Kidney (tissue), 14 donors: ENCODE data around the gene AKT3. TPM values are rescaled to one million over a fixed set of nuclear protein-coding genes. Genes with fewer than 3 reads are reported as not detected.

Experiments
- DNase-seq, 5 donors: peaks; one replicate each; pipeline ENCODE4 v3.0.0-alpha.2; 2013 to 2020
- FAIRE-seq: peaks from 2 replicates; lab custom pipeline; 2012; peaks lifted over from hg19 to GRCh38; lab: Jason Lieb, UNC
- H3K27ac ChIP-seq, 2 donors: one replicate each; pipeline ENCODE4 v1.7.0; 2013; ENCODE audit warnings: low read depth in 2 of 2, low read length in 2 of 2, inconsistent platforms in 1 of 2
- H3K27me3 ChIP-seq: one replicate; pipeline ENCODE4 v1.7.1; 2013; ENCODE audit warnings: low read length, inconsistent platforms; ENCODE audit not compliant: control insufficient read depth, insufficient read depth
- H3K36me3 ChIP-seq, 3 donors: one replicate each; pipeline versions ENCODE4 v1.7.0 to v1.7.1; 2013; ENCODE audit warnings: low read length in 3 of 3, control low read depth in 1 of 3, inconsistent platforms in 1 of 3; ENCODE audit not compliant: insufficient read depth in 3 of 3, control insufficient read depth in 2 of 3
- H3K4me1 ChIP-seq, 3 donors: one replicate each; pipeline versions ENCODE4 v1.7.0 to v1.7.1; 2013; ENCODE audit warnings: low read length in 3 of 3, inconsistent platforms in 1 of 3, low read depth in 1 of 3; ENCODE audit not compliant: control insufficient read depth in 2 of 3, insufficient read depth in 2 of 3
- H3K4me3 ChIP-seq, 3 donors: one replicate each; pipeline versions ENCODE4 v1.7.0 to v1.8.1; 2013; ENCODE audit warnings: low read length in 3 of 3, control low read depth in 1 of 3, inconsistent platforms in 1 of 3
- H3K9ac ChIP-seq, 3 donors: one replicate each; pipeline versions ENCODE4 v1.7.0 to v1.7.1; 2013; ENCODE audit warnings: low read length in 3 of 3, control low read depth in 1 of 3, inconsistent platforms in 1 of 3
- H3K9me3 ChIP-seq, 3 donors: one replicate each; pipeline versions ENCODE4 v1.7.0 to v1.7.1; 2013; ENCODE audit warnings: low read length in 3 of 3, control low read depth in 1 of 3, inconsistent platforms in 1 of 3; ENCODE audit not compliant: control insufficient read depth in 2 of 3, insufficient read depth in 1 of 3
- intact Hi-C: fragments of 100-400 bp; cut with DNase I; formaldehyde crosslinking; loops from one replicate; pipeline ENCODE4 v1.11.1; 2022
- polyA plus RNA-seq: library from polyadenylated mRNA; stranded (reverse); fragments of 350-450 nt; fragmentation: Illumina TruSeq; extraction: RNeasy Lipid Tissue Mini Kit (QIAGEN cat#74804); gene quantifications from one replicate; pipeline ENCODE4 v1.2.3, GENCODE V29; 2014; ENCODE audit warnings: low read depth, low replicate concordance; ENCODE audit not compliant: insufficient read depth
- total RNA-seq: library from RNA; stranded (reverse); fragmentation: NEBNext Ultra II Directional; extraction: Animal tissue kit (Norgen Biotek cat#: 25700); gene quantifications from one replicate; pipeline ENCODE4 v1.2.1, GENCODE V29; 2021
- TF ChIP-seq, protein P1 (sequence below): IDR thresholded peaks from 3 replicates; pipeline ENCODE4 v1.5.1; 2012; ENCODE audit warnings: mild to moderate bottlenecking, moderate library complexity, borderline replicate concordance; ENCODE audit not compliant: insufficient read depth; ENCODE audit errors: extremely low read depth
- donor health status: control.
- donor health status: control.
- donor health status: control.
- donor health status: control.
- donor health status: control.
- donor health status: DM: yes; HTN: yes; CAD: no.
- donor health status: Normal renal cell carcinoma (clear cell type).

AKT3 gene
- total and polyA plus RNA-seq, 2 donors from 2014 or later, result 9.5 to 81.6 TPM

DNA sequence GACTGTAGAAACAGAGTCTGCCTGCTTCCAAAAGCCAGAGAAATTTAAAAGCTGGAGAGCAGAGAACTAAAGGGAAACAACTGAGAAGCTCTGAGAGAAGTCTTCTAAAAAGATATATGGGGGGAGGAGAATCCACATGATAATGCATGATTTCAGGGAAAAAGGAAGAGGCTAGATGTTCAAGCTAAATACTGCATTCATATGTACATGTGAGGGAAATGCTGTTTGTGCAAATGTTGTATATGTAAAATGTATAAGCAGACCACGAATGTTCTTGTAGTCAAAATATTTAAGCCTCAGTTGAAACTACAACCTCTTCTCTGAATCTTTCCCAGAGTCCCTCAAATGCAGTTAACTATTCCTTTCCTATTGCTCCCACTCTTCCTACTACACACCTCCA, 79.2 kb downstream of the AKT3 start:
- H3K4me1 ChIP-seq, result no peaks in the 10 kb centered on the region
- DNase-seq, result no peak
- H3K36me3 ChIP-seq, result no peaks in the 10 kb centered on the region
- H3K27ac ChIP-seq, result no peak overlapping the region
- TF ChIP-seq, protein P1, sequence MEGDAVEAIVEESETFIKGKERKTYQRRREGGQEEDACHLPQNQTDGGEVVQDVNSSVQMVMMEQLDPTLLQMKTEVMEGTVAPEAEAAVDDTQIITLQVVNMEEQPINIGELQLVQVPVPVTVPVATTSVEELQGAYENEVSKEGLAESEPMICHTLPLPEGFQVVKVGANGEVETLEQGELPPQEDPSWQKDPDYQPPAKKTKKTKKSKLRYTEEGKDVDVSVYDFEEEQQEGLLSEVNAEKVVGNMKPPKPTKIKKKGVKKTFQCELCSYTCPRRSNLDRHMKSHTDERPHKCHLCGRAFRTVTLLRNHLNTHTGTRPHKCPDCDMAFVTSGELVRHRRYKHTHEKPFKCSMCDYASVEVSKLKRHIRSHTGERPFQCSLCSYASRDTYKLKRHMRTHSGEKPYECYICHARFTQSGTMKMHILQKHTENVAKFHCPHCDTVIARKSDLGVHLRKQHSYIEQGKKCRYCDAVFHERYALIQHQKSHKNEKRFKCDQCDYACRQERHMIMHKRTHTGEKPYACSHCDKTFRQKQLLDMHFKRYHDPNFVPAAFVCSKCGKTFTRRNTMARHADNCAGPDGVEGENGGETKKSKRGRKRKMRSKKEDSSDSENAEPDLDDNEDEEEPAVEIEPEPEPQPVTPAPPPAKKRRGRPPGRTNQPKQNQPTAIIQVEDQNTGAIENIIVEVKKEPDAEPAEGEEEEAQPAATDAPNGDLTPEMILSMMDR, result no peak
- H3K27me3 ChIP-seq, result no peaks in the 10 kb centered on the region
- no peak for FAIRE-seq
- H3K9me3 ChIP-seq, result no peaks in the 10 kb centered on the region
- no peak overlapping the region for H3K4me3 ChIP-seq
- intact Hi-C loops, result no loop called here
- H3K9ac ChIP-seq, result no peak overlapping the region

DNA sequence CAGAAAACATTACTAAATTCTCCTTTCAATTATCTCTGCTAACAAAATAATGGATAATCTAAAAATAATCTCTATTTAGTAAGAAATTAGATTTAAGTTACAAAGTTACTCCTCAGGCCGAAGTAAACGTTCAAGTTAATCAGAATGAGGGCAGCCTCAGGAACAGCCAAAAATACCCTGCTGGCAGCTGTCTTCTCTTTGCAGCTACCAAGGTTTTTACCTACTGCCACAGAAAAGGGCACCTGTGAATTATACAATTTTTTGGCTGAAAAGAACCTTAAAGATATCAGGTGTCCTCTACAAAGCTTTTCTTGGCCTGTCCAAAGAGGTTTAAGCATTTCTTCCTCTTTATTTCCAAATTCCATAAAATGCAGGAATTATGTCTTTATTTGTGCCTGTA, 84.4 kb downstream of the AKT3 start:
- Histone ChIP-seq H3K9me3 (no peaks in the 10 kb centered on the region), H3K9ac (no peak overlapping the region), H3K4me3 (no peak overlapping the region), H3K27ac (no peak overlapping the region), H3K27me3 (no peaks in the 10 kb centered on the region), H3K36me3 (no peaks in the 10 kb centered on the region), H3K4me1 (no peaks in the 10 kb centered on the region)
- FAIRE-seq (no peak), DNase-seq (no peak)
- TF ChIP-seq, protein P1, result no peak
- intact Hi-C loops, result no loop called here

DNA sequence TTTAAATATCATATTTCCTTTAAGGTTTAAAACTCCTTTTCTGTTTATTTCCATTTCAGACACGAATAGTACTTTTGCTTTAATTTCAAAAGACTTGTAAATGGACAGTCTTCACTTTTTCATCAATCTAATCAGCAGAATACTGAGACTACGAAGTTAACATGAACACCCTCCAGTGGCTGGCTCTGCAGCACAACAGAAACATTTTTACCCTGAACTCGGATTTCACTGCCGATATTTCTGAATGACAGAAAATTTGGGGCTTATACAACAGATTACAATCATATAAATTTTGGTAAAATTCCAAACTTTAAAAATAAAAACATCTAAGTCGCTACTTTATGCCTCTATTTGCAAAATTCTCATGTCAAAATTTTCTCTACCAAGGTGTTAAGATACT, 86.2 kb downstream of the AKT3 start:
- Histone ChIP-seq H3K4me1 (no peaks in the 10 kb centered on the region), H3K4me3 (no peak overlapping the region), H3K36me3 (no peaks in the 10 kb centered on the region), H3K27ac (no peak overlapping the region), H3K9ac (no peak overlapping the region), H3K27me3 (no peaks in the 10 kb centered on the region), H3K9me3 (no peaks in the 10 kb centered on the region)
- no peak for DNase-seq
- FAIRE-seq, result peak; percentile 32
- intact Hi-C loops, result no loop called here
- TF ChIP-seq, protein P1, result no peak

DNA sequence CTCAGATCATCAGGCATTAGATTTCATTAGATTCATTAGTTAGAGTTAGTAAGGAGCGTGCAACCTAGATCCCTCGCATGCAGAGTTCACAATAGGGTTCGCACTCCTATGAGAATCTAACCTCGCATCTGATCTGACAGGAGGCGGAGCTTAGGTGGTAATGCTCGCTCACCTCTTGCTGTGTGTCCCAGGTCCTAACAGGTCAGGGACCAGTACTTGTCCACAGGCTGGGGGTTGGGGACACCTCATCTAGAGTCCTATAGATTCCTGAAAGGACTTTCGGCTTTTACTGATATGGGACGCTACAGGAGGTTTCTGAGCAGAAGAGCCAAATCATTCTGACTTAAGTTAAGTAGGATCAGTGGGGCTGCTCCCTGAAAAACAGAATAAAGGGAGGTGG, 91.4 kb downstream of the AKT3 start:
- FAIRE-seq (no peak), DNase-seq (no peak)
- Histone ChIP-seq H3K4me1 (peaks cover 0 to 5% (median 2%) of the 10 kb centered on the region in 3 donors), H3K27ac (no peak overlapping the region), H3K36me3 (no peaks in the 10 kb centered on the region), H3K9me3 (no peaks in the 10 kb centered on the region), H3K4me3 (no peak overlapping the region), H3K9ac (no peak overlapping the region), H3K27me3 (no peaks in the 10 kb centered on the region)
- intact Hi-C loops, result no loop called here
- TF ChIP-seq, protein P1, result no peak
